Measurements from ENCODE around the gene TMPRSS7.

DNA sequence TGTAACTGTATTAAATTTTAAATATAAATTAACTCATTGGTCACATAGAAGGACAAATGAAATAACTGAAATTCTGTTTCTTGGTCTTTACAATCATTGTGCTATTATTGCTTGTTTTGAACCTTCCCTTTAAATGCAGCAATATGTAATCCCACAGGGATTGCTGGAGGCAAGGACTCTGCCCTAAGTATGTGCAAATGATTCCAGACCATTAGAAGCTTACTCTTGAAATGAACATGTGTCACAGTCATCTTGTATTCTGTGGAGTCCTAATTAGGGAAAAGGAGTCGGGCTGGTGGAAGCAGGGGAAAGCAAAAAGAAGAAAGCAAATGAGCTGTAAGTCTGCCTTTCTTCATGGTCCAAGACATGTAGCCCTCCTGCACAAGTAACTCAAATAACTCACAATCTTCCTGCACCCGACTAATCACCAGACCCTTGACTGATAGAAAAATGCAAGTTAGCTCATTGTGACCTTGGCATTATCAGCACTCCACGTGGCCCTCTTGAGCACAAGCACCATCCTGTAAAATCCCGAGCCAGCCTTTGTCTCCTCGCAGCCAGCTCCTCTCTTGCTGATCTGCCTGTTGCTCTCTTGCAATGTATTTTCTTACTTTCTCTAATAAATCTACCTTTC lies 2.3 kb upstream of the TMPRSS7 start:
- TF ChIP-seq CTCF (IDR thresholded peaks at IDR 0.05) (no peak), EZH2 (IDR thresholded peaks at IDR 0.05) (no peak)
